ENCODE results near the gene CHI3L1.
A peak's percentile ranks its signal among the peaks of the same experiment; 100 is the strongest.

CHI3L1 gene

GRCh38 chr1:203204756-203205155, 18.3 kb upstream of the CHI3L1 start:
- DNase-seq: no peak

GRCh38 chr1:203202431-203203245, 16.1 kb upstream of the CHI3L1 start:
- DNase-seq: peak; percentile 1

GRCh38 chr1:203201516-203202205, 15.2 kb upstream of the CHI3L1 start:
- DNase-seq: no peak

GRCh38 chr1:203200916-203201315, 14.4 kb upstream of the CHI3L1 start:
- no peak for DNase-seq

GRCh38 chr1:203199816-203200571, 13.5 kb upstream of the CHI3L1 start:
- no peak for DNase-seq

GRCh38 chr1:203199481-203199815, 12.9 kb upstream of the CHI3L1 start:
- no peak for DNase-seq

- DNase-seq: no peak
These were observed 12.5 kb upstream of the CHI3L1 start for GRCh38 chr1:203199002-203199401.

GRCh38 chr1:203197625-203198024, 11.1 kb upstream of the CHI3L1 start:
- no peak for DNase-seq

GRCh38 chr1:203196371-203196770, 9.9 kb upstream of the CHI3L1 start:
- no peak for DNase-seq

- DNase-seq: no peak
These were observed 4.4 kb upstream of the CHI3L1 start for GRCh38 chr1:203190949-203191348.

- DNase-seq: no peak
These were observed 3.4 kb upstream of the CHI3L1 start for GRCh38 chr1:203189951-203190352.

- no peak for DNase-seq
These were observed 2.3 kb upstream of the CHI3L1 start for GRCh38 chr1:203188686-203189232.

- DNase-seq: no peak
These were observed 1.3 kb upstream of the CHI3L1 start for GRCh38 chr1:203187689-203188264.

GRCh38 chr1:203187304-203187685, 791 bp upstream of the CHI3L1 start:
- DNase-seq: no peak

- DNase-seq: no peak
These were observed 436 bp downstream of the CHI3L1 start for GRCh38 chr1:203186091-203186445.

- DNase-seq: no peak
These were observed 919 bp downstream of the CHI3L1 start for GRCh38 chr1:203185585-203185984.

- DNase-seq: no peak
These were observed 1.4 kb downstream of the CHI3L1 start for GRCh38 chr1:203185061-203185461.

- no peak for DNase-seq
These were observed 2.0 kb downstream of the CHI3L1 start for GRCh38 chr1:203184467-203184866.

GRCh38 chr1:203183828-203184227, 2.7 kb downstream of the CHI3L1 start:
- DNase-seq: no peak

GRCh38 chr1:203182387-203182953, 4.0 kb downstream of the CHI3L1 start:
- DNase-seq: no peak

GRCh38 chr1:203181586-203182386, 4.7 kb downstream of the CHI3L1 start:
- no peak for DNase-seq

Data from CD4-positive, alpha-beta T cell treated with Interleukin-10 for 1 hour (primary cell).